ENCODE measurements around the gene NDUFA8. TPM values are rescaled to one million over a fixed set of nuclear protein-coding genes. Genes with fewer than 3 reads are reported as not detected.

NDUFA8 gene
- total RNA-seq, 1 donor from 2014 or later: 53.5 TPM

GRCh38 chr9:122186301-122186700 is 26.7 kb upstream of the NDUFA8 start:
- DNase-seq (ENCODE audit: low read depth): no peak

GRCh38 chr9:122184551-122184950 is 25.0 kb upstream of the NDUFA8 start:
- no peak for DNase-seq (ENCODE audit: low read depth)

- no peak for DNase-seq (ENCODE audit: low read depth)
Observed at GRCh38 chr9:122183501-122183900, 23.9 kb upstream of the NDUFA8 start.

- DNase-seq (ENCODE audit: low read depth): peak; percentile 72
Observed at GRCh38 chr9:122180633-122181032, 21.1 kb upstream of the NDUFA8 start.

- no peak for DNase-seq (ENCODE audit: low read depth)
Observed at GRCh38 chr9:122179690-122180074, 20.1 kb upstream of the NDUFA8 start.

GRCh38 chr9:122179054-122179689 is 19.6 kb upstream of the NDUFA8 start:
- DNase-seq (ENCODE audit: low read depth): no peak

GRCh38 chr9:122176916-122177315 is 17.3 kb upstream of the NDUFA8 start:
- DNase-seq (ENCODE audit: low read depth): no peak

GRCh38 chr9:122173670-122174069 is 14.1 kb upstream of the NDUFA8 start:
- DNase-seq (ENCODE audit: low read depth): no peak

GRCh38 chr9:122172131-122172530 is 12.6 kb upstream of the NDUFA8 start:
- no peak for DNase-seq (ENCODE audit: low read depth)

GRCh38 chr9:122168356-122168755 is 8.8 kb upstream of the NDUFA8 start:
- DNase-seq (ENCODE audit: low read depth): no peak

GRCh38 chr9:122164286-122164685 is 4.7 kb upstream of the NDUFA8 start:
- DNase-seq (ENCODE audit: low read depth): no peak

GRCh38 chr9:122162415-122162814 is 2.8 kb upstream of the NDUFA8 start:
- DNase-seq (ENCODE audit: low read depth): no peak

GRCh38 chr9:122159925-122160246 is 307 bp upstream of the NDUFA8 start:
- no peak for DNase-seq (ENCODE audit: low read depth)

- peak; percentile 56 for DNase-seq (ENCODE audit: low read depth)
Observed at GRCh38 chr9:122158202-122158601, 1.4 kb downstream of the NDUFA8 start.

GRCh38 chr9:122155796-122156195 is 3.8 kb downstream of the NDUFA8 start:
- DNase-seq (ENCODE audit: low read depth): no peak

GRCh38 chr9:122151267-122151828 is 8.2 kb downstream of the NDUFA8 start:
- no peak for DNase-seq (ENCODE audit: low read depth)

GRCh38 chr9:122145592-122145863 is 14.1 kb downstream of the NDUFA8 start:
- no peak for DNase-seq (ENCODE audit: low read depth)

- DNase-seq (ENCODE audit: low read depth): no peak
Observed at GRCh38 chr9:122144836-122145591, 14.6 kb downstream of the NDUFA8 start.

- no peak for DNase-seq (ENCODE audit: low read depth)
Observed at GRCh38 chr9:122143876-122144405, 15.6 kb downstream of the NDUFA8 start.

- no peak for DNase-seq (ENCODE audit: low read depth)
Observed at GRCh38 chr9:122143296-122143695, 16.3 kb downstream of the NDUFA8 start.

- no peak for DNase-seq (ENCODE audit: low read depth)
Observed at GRCh38 chr9:122141671-122142070, 17.9 kb downstream of the NDUFA8 start.

- no peak for DNase-seq (ENCODE audit: low read depth)
Observed at GRCh38 chr9:122140368-122141193, 19.0 kb downstream of the NDUFA8 start.
